Measurements from ENCODE around the gene TMEM117.

DNA sequence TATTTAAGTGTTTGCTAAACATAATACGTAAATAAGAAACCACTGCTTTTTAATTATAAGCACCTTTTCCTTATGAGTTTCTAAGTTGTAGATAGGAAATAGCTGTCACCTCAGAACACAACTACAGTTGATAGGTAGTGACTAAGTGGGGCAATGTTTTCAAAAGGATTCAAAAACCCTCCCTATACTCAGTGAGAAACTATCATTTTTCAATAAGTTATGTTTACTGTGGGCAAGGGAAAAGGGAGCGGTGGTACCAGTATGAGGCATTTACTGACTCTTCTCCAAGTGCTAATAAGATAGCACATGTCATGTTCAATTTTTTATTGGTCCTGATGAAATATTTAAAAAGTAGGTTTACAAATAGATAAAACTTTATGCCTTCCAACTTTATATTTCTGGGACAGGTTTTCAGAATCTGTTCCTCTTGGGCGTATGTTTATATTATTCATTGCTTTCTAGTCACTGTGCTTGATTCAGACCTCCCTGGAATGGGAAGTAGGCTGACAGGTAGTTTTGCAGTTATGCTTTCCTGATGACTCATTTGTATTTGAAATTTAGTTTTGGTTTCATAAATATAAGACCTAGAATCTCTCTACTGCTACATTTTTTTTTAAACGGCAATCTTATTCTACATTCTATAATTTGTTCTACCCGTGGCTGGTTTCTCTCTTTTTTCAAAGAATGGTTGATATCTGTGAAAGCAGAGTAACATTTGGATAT is 153.1 kb downstream of the TMEM117 start:
- TF ChIP-seq, protein P1, sequence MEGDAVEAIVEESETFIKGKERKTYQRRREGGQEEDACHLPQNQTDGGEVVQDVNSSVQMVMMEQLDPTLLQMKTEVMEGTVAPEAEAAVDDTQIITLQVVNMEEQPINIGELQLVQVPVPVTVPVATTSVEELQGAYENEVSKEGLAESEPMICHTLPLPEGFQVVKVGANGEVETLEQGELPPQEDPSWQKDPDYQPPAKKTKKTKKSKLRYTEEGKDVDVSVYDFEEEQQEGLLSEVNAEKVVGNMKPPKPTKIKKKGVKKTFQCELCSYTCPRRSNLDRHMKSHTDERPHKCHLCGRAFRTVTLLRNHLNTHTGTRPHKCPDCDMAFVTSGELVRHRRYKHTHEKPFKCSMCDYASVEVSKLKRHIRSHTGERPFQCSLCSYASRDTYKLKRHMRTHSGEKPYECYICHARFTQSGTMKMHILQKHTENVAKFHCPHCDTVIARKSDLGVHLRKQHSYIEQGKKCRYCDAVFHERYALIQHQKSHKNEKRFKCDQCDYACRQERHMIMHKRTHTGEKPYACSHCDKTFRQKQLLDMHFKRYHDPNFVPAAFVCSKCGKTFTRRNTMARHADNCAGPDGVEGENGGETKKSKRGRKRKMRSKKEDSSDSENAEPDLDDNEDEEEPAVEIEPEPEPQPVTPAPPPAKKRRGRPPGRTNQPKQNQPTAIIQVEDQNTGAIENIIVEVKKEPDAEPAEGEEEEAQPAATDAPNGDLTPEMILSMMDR (IDR thresholded peaks at IDR 0.05) = no peak
- TF ChIP-seq POLR2A (IDR thresholded peaks at IDR 0.05) = no peak

All from esophagus squamous epithelium (tissue), 4 donors.